NCI-H82 (cell line): ENCODE data around the gene TTC16.
"Not testable (repeated sequence)": the region's sequence is repeated elsewhere in the genome, so short reads cannot be mapped to it uniquely, and the experiment has no call there.

Source experiments
- DNase-seq: peaks from one replicate; lab custom pipeline; 2025; lab: John Stamatoyannopoulos, UW

TTC16 gene

DNA sequence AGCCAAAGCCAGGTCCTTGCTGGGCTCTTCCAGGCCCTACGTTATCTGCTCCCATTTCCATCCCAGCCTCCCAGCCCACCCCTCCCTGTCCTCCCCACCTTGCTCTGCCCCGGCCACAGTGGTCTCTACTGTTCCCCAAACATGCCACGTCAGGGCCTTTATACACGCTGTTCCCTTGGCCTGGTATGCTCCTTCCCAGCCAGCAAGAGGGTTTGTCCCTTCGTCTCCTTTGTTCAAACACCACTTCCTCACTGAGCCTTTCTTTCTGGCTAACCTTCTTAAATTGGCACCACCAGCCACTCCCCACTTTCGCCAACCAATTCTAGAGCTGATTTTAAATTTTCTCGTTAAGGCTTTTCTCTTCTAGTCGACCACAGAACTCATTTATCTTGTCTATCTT lies 52.8 kb downstream of the TTC16 start:
- DNase-seq, result no peak

DNA sequence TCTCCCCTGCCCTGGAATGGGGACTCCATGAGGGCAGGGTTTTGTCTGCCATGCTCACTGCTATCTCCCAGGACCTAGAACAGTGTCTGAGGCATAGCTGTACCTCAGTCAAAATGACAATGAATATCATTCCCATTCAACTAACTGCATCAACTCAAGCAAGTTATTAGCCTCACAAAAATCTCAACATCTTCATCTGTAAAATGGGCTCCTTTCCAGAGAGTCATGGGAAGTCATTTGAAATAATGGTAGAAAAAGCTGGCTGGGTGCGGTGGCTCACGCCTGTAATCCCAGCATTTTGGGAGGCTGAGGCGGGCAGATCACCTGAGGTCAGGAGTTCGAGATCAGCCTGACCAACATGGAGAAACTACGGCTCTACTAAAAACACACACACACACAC lies 53.2 kb downstream of the TTC16 start:
- DNase-seq, result no peak

DNA sequence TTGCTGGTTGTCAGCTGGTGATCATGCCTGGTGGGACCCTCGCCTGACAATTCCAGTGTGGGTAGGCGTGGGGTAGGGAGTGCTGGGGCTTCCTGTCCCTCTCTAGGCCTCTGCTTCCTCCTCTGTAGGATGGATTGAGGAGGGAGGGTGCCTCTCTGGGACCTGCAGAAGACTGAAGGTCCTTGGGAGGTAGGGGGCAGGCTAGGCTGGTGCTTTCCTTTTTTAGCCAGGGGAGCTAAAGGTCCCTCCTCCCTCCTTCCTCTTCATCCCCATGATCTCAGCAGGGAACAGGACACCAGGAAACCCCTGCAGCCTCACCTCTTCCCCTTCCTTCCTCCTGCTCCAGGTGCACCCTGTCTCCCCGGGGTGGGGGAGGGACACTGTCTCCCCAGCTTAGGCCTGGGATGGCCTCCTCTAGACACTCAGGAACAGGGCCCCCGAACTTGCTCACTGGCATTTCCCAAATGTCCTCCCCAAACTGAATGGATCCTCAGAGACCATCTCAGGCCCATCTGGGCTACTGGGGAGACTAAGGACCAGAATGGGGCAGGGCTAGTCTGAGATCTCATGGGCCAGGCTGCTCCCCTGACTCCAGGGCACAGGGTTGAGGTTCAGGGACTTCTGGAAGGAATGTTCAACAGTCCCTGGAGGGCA lies 54.2 kb downstream of the TTC16 start:
- DNase-seq, result no peak

DNA sequence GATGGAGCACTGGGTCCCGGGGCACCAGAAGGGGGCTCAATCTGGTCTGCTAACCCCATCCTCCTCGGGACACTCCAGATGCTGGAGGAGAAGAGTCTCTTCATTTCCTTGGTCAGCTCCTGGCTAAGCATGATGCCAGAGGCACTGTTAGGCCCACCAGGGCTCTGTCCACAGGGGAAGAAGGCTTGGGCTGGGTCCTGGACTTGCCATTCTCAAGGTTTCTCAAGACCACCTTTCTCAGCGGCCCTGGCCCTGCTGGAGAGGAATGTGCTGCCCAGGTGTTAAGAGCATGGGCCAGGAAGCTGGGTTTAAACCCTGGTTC lies 54.7 kb downstream of the TTC16 start:
- DNase-seq, result no peak

DNA sequence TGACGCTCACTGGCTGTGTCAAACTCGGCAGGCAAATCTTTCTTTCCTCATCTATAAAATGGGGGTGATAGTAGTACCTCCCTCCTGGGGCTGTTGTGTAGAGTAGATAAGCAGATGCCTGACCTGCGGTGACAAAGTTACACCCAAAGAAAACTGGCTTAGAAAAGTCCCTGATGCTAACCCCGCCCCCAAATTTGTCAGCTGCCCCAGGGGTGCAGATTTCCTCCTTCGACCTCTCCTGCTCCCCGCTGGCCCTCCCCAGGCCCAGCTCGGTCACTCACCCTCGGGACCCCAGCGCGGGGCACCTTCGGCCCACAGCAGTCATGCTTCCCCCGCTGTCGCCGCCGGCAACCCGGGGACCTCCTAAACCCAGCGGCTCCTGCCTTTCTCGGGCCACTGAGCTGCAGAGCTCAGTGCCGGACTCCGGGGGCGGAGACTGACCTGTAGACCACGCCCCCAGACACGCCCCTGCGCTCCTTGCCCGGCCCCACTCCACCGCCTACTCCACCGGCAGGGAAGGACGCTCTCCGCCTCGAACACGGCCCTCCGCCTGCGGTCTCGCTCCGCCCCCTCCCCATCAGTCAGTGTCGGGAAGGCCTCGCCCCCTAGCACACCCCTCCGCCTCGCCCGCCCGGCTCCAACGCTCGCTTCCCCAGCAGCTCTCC lies 55.2 kb downstream of the TTC16 start:
- DNase-seq, result peak; percentile 98

DNA sequence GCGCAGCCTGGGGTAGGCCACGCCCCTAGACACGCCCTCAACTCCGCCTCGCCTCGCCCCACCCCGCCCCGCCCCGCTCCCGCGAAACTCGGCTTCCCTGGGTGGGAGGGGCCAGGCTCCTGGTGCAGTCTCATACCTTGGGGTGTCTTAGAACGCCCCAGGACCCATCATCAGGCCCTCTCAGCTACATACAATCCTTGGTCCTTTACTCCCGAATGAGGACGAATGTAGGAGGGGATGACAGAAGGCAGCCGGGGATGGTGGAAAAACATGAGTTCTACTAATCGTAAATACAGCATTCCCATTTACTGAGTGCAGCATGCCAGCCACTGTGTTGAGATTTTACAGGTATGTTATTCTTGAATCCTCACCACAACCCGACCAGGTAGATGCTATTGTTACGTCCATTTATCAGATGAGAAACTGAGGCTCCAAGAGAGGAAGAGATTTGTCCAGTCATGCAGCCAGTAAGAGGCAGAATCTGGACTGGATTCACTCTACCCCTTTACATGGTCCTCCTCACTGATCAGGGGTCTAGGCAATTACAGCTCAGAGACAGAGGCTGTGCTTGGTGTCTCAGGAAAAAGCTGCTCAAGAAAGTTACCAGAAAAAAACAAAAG lies 55.8 kb downstream of the TTC16 start:
- DNase-seq, result no peak

DNA sequence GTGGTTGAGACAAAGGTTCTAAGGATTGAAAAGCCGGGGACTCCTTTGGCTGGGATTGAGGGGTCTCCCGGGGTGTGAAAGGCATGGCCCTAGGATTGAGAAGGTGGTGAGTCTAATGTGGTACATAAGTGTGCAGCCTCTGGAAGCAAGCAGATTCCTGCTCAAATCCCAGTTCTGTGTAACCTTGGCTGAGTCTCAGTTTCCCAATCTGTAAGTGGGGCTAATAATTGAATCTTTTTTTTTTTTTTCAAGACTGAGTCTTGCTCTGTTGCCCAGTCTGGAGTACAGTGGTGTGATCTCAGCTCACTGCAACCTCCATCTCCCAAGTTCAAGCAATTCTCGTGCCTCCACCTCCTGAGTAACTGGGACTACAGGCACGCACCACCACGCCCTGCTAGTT lies 56.7 kb downstream of the TTC16 start:
- no peak for DNase-seq

DNA sequence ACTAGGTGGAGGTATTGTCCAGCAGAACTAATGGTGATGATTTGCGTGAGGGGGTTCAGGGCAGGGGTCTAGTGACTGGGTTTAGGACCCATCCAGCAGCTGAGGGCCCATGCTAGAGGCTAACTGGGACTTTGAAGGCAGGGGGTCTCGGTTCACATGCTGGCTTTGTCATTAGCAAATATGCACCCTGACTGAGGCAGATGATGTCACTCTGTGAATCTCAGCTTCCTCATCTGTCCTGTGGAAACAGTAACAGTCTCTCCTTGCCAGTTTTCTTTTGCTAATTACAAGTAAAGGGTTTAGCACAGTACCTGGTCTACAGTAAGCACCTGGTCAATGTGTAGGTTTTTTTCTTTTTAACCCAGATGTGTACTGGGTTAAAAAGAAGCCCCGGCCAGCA lies 57.4 kb downstream of the TTC16 start:
- no peak for DNase-seq

DNA sequence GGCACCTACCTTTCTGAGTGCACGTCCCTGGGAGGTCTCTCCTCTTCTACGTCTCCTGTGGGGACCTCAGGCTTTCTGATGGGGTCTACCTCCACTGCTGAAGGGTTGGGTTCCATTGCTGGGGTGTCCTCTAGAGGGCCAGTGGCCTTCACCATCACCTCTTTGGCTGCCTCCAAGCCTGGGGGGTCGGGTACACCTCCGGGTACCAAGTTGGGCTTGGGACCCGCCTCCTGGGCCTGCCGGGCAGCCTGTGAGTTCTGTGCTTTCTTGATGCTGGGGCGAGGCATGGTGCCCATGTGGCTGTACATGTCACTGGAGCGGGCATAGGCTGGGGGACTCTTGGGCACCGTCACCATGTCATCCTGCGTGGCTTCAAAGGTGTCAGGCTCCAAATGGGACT lies 58.1 kb downstream of the TTC16 start:
- DNase-seq, result no peak

DNA sequence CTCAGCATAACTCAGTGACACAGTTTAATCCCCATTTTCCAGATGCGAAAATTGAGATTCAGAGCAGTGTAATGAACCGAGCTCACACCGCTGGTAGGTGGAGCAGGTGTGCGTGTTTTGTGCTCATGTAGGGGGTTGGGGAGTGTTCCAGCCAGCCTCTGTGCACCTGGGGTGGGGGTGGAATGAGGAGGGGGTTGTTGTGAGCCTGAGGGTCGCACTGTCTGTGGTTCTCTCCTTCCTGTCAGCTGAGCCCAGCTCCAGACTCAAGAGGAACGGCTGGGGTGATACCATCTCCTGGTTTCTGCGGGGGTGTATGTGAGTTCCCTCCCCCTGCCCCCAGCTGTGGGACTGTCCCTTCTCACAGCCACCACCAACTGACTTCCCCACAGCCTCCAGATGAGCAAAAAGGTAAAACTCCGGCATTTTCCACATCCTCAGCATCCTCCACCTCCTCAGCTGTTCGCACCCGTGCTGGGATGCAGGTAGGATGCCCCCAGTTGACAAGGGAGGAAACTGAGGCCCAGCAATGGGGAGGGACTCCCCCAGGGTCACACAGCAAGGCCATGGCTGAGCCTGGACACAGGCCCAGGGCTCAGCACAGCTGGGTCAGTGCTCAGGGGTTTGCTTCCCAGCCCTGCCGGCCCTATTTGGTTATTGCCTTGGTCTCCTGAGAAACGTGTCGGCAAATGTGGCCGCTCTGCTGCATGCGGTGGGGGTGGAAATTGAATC lies 60.5 kb downstream of the TTC16 start:
- DNase-seq, result peak; percentile 37

DNA sequence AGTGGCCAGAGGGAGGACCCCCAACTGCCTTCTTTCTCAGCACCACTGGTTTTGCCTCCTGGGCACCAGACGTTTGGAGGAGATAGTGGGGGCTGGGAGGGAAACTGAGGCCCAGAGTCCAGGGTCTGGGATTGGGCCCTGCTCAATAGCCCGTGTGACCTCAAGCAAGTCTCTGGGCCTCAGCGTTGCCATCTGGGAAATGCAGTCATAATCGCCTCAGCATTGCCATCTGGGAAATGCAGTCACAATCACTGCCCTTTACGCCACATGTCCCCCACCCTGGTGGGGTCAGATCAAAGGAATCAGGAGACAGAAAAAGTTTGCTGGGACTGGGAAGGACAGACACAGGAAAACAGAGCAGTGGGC lies 61.0 kb downstream of the TTC16 start:
- no peak for DNase-seq

DNA sequence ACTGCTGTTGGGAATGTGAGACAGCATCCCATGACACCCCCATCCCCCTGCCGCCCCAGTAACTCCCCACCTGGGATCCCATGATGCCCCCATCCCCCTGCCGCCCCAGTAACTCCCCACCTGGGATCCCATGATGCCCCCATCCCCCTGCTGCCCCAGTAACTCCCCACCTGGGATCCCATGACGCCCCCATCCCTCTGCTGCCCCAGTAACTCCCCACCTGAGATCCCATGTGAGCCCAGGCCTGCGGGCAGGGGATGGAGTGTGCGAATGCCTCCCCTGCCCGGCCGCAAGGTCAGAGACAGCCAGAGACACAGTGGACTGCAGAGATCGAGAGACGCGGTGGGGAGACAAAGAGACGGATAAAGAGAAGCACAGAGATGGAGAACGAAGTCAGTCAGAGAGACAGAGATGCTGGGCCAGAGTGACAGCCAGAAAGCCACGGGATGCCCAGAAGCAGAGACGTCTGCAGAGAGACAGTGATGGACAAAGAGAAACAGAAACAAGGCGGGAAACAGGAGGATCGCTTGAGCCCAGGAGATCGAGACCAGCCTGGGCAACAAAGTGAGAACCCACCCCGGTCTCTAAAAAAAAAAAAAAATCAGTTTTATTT lies 61.6 kb downstream of the TTC16 start:
- no peak for DNase-seq

DNA sequence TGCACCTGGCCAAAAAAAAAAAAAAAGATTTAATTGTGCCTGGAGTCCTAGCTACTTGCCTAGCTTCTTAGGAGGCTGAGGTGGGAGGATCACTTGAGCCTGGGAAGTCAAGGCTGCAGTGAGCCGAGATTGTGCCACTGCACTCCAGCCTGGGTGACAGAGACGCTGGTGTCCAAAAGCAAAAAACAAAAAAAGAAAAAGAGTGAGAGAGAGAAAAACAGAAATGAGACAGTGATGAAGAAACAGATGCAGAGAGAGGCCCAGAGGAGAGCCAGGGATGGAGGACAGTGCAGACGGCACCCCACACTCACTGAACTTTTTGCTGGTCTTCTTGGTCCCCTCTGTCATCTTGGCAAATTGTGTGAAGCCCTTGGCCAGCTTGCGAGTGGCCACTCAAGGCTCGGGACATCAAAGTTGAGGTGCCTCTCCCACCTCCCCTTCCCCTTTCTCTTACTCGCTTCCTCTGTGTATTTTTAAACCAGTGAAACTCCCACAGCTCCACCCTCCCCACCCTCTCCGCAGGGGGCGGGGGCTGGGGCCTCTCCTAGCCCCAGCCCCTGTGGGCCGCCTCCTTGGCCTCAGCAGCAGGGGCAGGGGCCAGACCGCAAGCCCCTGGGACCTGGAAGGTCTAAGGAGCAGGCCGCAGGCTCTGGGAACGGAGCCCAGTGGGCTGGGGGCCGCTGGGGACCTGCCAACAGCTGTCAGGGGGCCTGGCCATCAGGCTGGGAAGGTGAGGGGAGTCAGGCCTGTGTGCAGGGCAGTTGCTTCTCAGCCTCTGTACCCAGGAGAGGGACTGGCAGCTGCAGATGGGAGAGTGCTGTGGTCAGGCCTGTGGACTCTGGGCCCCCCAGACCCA lies 62.6 kb downstream of the TTC16 start, which contains the start of gene SH2D3C:
TSS of gene SH2D3C (minus strand) at position 387 of the 856 bp plus-strand sequence. CDS start at position 348, 39 bp downstream.
- DNase-seq, result no peak

DNA sequence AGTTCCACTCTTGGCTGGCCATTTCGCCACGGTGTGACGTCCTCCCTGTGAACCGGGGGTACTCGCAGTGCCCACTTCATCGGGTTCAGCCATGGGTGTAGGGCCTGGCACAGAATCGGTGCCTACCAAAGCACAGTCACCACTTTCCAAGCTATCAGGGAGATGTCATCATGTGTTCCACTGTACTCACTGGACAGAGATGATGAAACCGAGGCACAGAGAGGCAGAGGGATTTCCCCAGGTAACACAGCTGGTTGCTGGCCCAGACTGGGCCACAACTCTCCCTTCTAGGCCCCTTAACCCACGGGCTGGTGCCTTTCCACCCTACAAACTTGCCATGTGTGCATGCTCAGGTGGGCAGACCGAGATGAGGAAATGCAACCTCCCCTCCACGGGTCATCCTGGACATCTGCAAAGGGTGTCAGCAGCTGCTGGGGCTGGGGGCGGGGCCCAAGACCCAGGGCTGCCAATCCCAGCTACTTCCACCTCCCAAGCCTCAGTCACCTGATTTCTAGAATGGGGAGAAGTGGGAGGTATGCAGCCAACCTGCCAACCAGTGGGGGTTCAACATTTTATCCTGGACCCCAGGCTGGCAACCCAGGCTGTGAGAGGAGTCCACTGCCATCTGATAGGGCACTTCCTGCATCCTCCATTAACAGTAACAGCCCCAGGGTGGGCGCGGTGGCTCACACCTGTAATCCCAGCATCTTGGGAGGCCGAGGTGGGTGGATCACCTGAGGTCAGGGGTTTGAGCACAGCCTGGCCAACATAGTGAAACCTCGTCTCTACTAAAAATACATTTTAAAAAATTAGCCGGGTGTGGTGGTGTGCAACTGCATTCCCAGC lies 63.5 kb downstream of the TTC16 start:
- no peak for DNase-seq

DNA sequence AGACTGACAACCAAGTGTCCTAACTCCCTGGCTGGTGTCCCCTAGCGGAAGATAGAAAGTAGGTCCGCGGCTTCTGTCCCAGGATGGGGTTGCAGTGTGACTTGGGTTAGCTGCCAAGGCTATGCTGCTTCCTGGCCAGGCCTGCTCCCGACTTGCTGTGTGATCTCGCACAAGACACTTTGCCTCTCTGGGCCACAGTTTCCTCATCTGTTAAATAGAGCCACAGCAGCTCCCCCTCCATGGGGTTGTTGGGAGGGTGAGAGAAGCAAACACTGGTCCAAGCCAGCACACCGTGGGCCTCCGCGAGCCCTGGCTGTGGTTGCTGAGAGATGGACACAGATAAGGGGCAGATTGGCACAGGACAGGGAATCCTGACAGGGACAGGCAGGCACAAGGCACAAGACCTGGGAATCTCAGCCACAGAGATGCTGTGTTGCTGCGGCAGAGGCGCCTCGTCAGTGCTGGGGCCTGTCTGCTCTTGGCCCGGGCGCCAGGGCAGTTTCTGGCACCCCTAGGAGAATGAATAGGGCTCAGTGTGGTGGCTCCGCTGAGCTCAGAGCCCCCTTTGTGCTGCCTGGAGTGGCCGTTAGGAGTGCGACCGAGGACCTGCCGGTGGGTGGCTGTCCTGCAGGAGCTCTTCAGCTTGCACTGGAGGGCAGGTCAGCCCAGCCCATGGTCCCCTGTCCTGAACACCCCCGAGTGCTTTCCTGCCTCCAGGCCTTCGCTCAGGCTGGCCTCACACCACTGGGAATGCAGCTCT lies 64.4 kb downstream of the TTC16 start:
- DNase-seq, result no peak

DNA sequence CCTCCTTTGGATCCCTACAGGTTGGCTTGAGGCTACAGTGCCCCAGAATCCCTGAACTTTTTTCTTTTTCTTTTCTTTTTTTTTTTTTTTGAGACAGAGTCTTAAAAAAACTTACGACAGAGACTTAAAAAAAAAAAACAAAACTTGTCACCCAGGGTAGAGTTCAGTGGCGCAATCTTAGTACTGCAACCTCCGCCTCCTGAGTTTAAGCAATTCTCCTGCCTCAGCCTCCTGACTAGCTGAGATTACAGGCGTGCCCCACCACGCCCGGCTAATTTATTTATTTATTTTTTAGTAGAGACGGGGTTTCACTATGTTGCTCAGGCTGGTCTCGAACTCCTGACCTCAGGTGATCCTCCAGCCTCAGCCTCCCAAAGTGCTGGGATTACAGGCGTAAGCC lies 65.0 kb downstream of the TTC16 start:
- DNase-seq, result not testable (repeated sequence)
